ENCODE results near the gene LRRIQ4.

Gene LRRIQ4

DNA sequence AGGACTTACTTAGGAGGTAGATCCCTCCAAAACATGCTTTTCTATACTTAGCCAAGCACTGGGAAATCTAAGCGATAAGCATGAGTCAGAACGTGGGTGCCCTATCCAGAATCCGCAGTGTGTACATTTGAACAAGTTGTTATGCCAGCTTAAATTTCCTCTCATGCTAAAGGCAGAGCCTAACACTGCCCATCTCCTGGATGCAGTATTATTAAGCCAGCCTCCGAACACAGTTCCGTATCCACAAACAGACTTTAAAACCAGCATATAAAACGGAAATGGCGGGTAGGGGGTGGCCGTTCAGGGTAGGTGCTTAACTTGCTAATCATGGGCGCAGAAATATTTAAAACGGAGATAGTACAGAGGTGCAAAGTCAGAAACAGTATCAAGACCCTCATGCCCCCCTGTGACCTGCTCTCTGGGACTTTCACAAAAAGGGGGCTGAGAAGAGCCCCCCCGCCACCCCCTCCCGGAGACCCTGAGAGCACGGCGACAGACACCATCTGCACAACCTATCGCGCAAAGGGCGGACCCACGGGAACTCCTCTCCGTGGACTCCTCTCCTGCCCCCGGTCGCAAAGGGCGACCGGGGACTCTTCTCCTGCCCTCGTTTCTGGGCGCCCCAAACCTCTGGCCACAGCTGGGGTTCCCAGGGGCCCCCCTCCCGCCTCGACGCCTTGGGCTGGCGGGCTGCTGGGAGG lies 889 bp upstream of the LRRIQ4 start:
- no peak for DNase-seq

GRCh38 chr3:169813278-169813677 lies 608 bp downstream of the LRRIQ4 start:
- DNase-seq = no peak

GRCh38 chr3:169813757-169814517 lies 1.3 kb downstream of the LRRIQ4 start:
- peak; percentile 23 for DNase-seq

- no peak for DNase-seq
Measured at GRCh38 chr3:169815590-169816150, 3.0 kb downstream of the LRRIQ4 start.

- no peak for DNase-seq
Measured at GRCh38 chr3:169818316-169818715, 5.6 kb downstream of the LRRIQ4 start.

GRCh38 chr3:169822091-169822490 lies 9.4 kb downstream of the LRRIQ4 start:
- DNase-seq = no peak

- DNase-seq = no peak
Measured at GRCh38 chr3:169822540-169822939, 9.9 kb downstream of the LRRIQ4 start.

- DNase-seq = no peak
Measured at GRCh38 chr3:169822983-169823382, 10.3 kb downstream of the LRRIQ4 start.

DNA sequence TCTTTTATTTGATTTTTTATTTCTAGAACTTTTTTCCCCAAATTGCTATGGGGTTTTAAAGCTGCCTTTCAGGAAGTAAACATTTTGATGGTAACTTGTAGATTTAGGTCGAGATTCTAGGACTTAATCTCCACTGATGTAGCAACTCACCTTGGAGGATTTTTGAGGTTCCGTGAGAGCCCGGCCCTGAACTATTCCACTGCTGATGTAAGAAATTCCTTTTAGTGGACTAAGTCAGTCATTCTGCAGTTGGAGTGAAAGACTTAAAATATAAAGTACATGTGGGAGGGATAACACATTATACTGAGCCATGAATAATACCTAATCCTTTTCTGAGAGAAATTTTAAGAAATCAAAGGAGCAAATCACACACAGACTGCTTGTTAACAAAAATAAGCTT lies 12.6 kb downstream of the LRRIQ4 start:
- DNase-seq = no peak

DNA sequence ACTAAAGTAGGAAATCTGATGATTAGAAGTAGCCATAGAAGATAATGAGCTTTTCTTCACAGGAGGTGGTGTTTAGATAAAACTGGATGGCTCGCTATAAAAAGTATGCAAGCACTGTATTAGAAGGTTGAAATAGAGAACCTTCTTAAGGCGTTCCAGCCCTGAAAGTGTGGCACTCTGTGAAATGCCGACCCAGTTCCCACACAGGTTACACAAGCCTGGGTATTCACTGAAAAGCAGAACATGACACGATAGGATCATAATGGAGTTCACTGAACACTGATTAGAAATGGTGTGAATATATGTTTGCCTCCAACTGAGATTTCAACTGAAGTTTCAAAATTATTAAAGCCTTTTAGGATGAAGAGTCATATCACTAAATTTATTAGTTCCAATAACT lies 15.0 kb downstream of the LRRIQ4 start:
- no peak for DNase-seq

GRCh38 chr3:169835533-169835932 lies 22.9 kb downstream of the LRRIQ4 start:
- DNase-seq = no peak

DNA sequence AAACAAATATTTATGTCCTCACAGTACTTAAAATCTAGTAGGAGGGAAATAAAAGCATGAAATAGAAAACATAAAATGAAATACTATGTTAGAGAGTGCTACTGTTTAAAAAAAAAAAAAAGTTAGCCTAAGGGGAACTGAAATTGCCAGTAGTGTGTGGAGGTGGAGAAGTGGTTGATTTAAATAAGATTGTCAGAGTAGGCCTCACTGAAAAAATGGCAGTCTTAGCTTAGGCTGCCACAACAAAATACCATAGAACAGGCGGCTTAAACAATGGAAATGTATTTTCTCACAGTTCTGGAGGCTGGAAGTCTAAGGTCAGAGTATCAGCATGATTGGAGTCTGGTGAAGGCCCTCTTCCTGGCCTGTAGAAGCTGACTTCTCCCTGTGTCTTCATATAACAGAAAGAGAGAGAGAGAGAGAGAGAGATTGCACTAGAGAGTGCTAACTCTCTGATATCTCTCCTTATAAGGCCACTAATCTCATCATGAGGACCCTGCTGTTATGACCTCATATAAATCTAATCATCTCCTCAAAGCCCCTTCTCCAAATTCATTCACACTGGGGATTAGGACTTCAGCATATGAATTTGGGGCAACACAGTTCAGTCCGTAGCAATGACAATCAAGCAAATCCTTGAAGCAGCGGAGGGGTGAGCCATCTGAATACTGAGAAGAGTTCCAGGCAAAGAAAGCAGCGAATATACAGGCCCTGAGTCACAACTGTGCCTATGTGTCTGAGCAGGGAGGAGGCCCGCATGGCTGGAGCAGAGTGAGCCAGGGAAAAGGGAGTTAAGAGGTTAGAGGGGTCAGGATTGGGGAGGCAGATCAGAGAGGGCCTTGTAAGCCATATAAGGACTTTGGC lies 23.6 kb downstream of the LRRIQ4 start:
- DNase-seq = no peak

- DNase-seq = no peak
Measured at GRCh38 chr3:169836942-169837275, 24.2 kb downstream of the LRRIQ4 start.

GRCh38 chr3:169838511-169839030 lies 25.9 kb downstream of the LRRIQ4 start:
- DNase-seq = no peak

DNA sequence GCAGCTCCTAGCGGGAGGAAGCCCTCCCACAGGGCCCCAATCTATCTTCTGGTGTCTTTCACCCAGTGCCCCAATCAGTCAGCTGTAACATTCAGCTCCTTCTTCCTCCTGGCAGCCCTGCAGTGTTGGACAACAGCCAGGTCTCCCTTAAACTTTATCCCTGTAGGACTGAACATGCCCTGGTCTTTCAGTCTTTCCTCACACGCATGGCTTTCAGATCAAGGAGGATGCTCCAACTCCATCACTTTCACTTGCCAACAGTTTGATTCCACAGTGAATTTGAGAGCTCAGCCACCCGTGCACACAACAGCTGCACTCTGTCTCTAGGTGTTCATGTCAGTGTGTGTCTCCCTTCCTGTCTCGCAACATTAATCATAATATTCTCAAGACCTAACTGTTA lies 28.5 kb downstream of the LRRIQ4 start:
- no peak for DNase-seq

- no peak for DNase-seq
Measured at GRCh38 chr3:169842960-169843359, 30.3 kb downstream of the LRRIQ4 start.

GRCh38 chr3:169846458-169847193 lies 34.0 kb downstream of the LRRIQ4 start:
- no peak for DNase-seq

DNA sequence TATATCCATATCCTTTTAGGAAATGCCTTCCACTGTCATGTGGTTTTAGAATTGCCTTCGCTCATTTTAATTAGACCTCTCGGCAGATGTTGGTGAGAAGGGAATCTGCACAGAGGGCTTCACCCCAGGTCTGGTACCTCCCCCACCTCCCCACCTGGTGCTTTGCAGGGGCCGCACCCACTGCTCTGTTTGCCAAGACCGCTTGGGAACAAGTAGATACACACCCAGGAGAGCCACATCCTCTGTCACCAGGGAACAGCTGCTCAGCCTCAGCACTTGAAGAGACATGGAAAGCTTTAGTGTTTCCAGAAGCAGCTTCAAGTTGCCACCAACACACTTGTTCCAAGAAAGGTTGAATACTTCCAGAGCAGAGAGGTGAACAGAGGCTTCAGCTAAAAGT lies 35.2 kb downstream of the LRRIQ4 start:
- DNase-seq = no peak

DNA sequence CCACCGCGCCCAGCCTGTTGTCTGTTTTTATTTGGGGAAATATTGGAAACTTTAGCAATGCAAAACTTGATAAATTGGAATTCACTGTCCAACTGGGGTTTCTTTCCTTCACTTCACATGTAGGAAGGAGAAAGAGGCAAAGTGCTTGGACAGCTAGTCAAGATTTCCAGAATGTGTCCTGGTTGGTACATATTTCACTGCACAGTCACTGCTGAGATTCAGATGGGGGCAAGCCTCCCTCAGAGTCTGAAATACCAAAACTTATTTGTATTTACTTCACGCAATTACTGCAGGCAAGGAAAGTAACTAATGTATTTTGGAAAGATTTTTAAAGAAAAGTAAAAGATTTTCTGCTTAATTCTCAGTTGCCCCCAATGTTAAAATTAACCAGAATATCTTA lies 36.1 kb downstream of the LRRIQ4 start:
- DNase-seq = no peak

GRCh38 chr3:169850618-169851017 lies 37.9 kb downstream of the LRRIQ4 start:
- DNase-seq = no peak

- DNase-seq = no peak
Measured at GRCh38 chr3:169855514-169855913, 42.8 kb downstream of the LRRIQ4 start.

DNA sequence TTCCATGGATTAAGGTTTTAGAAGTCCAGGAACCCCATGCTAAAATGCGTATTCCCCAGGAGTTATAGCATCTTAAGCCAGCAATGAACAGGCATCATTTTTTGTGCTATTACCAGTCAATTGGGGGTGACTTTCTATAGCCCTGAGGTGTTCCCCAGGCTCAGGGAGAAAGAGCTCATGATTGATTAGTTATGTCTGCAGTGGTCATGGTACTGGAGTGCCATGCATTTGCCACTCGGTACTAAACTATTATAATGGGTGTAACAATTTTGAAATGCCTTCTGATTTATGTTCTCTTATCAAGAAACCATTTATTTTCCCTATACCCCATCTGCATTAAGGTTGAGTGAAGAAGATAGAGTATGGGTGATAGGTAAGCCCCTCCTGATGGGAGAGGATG lies 45.1 kb downstream of the LRRIQ4 start:
- DNase-seq = no peak
